ENCODE results near the gene HMGXB4.

DNA sequence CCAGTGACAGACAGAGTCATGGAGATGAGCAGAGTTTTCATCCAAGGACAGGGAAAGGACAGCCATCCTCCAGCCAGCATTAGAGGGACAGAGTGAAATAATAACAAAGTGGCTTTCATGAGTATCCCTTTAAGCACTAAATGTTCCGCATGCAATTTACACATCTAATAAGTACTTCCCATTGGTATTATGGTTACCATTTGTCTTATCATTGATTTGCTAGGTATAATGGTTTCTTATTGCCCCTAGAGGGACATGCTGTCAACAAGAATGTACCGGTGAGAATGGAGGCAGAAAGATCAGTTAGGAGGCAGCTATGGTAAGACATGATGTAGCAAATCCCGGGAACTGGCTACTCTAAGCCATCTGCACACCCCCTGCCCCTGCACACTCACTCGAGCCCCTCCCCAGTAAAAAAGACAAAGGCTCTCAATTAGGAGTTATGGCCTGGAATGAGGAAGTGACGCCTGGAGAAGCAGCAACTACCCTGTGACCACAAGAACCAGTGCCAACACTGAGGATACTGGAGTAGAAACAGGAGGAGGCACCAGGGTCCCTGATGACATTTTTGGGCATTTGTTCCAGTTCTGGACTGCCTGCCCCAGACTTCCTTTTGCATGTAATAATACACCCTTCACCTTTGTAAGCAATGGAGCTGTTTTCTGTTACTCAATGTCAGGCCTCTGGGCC lies 30.2 kb upstream of the HMGXB4 start:
- no peak for TF ChIP-seq CTCF (IDR thresholded peaks at IDR 0.05; ENCODE audit: low read depth, low read length, missing input control)
- TF ChIP-seq, protein P1, sequence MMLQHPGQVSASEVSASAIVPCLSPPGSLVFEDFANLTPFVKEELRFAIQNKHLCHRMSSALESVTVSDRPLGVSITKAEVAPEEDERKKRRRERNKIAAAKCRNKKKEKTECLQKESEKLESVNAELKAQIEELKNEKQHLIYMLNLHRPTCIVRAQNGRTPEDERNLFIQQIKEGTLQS (IDR thresholded peaks at IDR 0.05), result no peak
- TF ChIP-seq YY1 (IDR thresholded peaks at IDR 0.05), result no peak
- TF ChIP-seq, protein P2, sequence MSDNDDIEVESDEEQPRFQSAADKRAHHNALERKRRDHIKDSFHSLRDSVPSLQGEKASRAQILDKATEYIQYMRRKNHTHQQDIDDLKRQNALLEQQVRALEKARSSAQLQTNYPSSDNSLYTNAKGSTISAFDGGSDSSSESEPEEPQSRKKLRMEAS (IDR thresholded peaks at IDR 0.05), result no peak
- TF ChIP-seq HNF4A (conservative IDR thresholded peaks at IDR 0.05), result no peak
- no peak for TF ChIP-seq RXRA (IDR thresholded peaks at IDR 0.05)
- TF ChIP-seq FOXA1 (IDR thresholded peaks at IDR 0.05), result no peak
- no peak for TF ChIP-seq JUND (IDR thresholded peaks at IDR 0.05)

All from liver (tissue), 3 donors.